Nephron (organoid): ENCODE data around the gene S100A9.
A peak's percentile ranks its signal among the peaks of the same experiment; 100 is the strongest.

ENCODE experiments used
- H3K27ac Mint-ChIP-seq, 3 experiments: 2 replicates each; pipeline ENCODE4 v1.8.0; 2020; ENCODE audit warnings: mixed read lengths in 3 of 3, mild to moderate bottlenecking in 2 of 3, moderate library complexity in 1 of 3
- H3K27me3 Mint-ChIP-seq: 2 replicates; pipeline ENCODE4 v1.8.0; 2021; ENCODE audit warnings: low read depth, mild to moderate bottlenecking, moderate library complexity, mixed read lengths
- H3K36me3 Mint-ChIP-seq: 2 replicates; pipeline ENCODE4 v1.8.0; 2020; ENCODE audit warnings: low read depth, mixed read lengths
- H3K4me1 Mint-ChIP-seq: 2 replicates; pipeline ENCODE4 v1.8.0; 2020; ENCODE audit warnings: mixed read lengths
- H3K4me3 Mint-ChIP-seq, 3 experiments: 2 replicates each; pipeline ENCODE4 v1.8.0; 2020; ENCODE audit warnings: mild to moderate bottlenecking in 3 of 3, mixed read lengths in 3 of 3, moderate library complexity in 2 of 3
- H3K9me3 Mint-ChIP-seq: 2 replicates; pipeline ENCODE4 v1.8.0; 2020; ENCODE audit warnings: mixed read lengths
- CTCF ChIP-seq, 3 experiments: fragments of 200-600 bp; sonication (generic); IDR thresholded peaks; one replicate each; pipeline ENCODE4 v1.5.0; 2021; ENCODE audit warnings: antibody characterized with exemption in 3 of 3; ENCODE audit not compliant: unreplicated experiment in 3 of 3

S100A9 gene

GRCh38 chr1:153362187-153362775, 4.6 kb downstream of the S100A9 start:
- no peak for TF ChIP-seq CTCF (IDR thresholded peaks at IDR 0.05; ENCODE audit: unreplicated experiment in 3 of 3)
- no peaks in the 10 kb centered on the region for H3K36me3 Mint-ChIP-seq
- no peaks in the 10 kb centered on the region for H3K9me3 Mint-ChIP-seq
- no peaks in the 10 kb centered on the region for H3K4me1 Mint-ChIP-seq
- peaks cover 13% of the 10 kb centered on the region for H3K27me3 Mint-ChIP-seq
- peak overlapping the region in 2 of 3 experiments; percentile 27 to 73 for H3K27ac Mint-ChIP-seq
- H3K4me3 Mint-ChIP-seq = no peak overlapping the region

- H3K27me3 Mint-ChIP-seq = peaks cover 12% of the 10 kb centered on the region
- H3K4me1 Mint-ChIP-seq = no peaks in the 10 kb centered on the region
- H3K4me3 Mint-ChIP-seq = no peak overlapping the region
- H3K9me3 Mint-ChIP-seq = no peaks in the 10 kb centered on the region
- no peak overlapping the region for H3K27ac Mint-ChIP-seq
- no peaks in the 10 kb centered on the region for H3K36me3 Mint-ChIP-seq
- TF ChIP-seq CTCF (IDR thresholded peaks at IDR 0.05; ENCODE audit: unreplicated experiment in 3 of 3) = no peak
These were observed 6.0 kb downstream of the S100A9 start for GRCh38 chr1:153363641-153364040.

- TF ChIP-seq CTCF (IDR thresholded peaks at IDR 0.05; ENCODE audit: unreplicated experiment in 3 of 3) = no peak
- Mint-ChIP-seq H3K27me3 (peaks cover 8% of the 10 kb centered on the region), H3K9me3 (no peaks in the 10 kb centered on the region), H3K27ac (no peak overlapping the region), H3K4me3 (no peak overlapping the region), H3K4me1 (no peaks in the 10 kb centered on the region), H3K36me3 (no peaks in the 10 kb centered on the region)
These were observed 6.5 kb downstream of the S100A9 start for GRCh38 chr1:153364156-153364555.

GRCh38 chr1:153364766-153365666, 7.4 kb downstream of the S100A9 start:
- Mint-ChIP-seq H3K4me3 (no peak overlapping the region), H3K27me3 (peaks cover 8% of the 10 kb centered on the region), H3K36me3 (no peaks in the 10 kb centered on the region), H3K27ac (no peak overlapping the region), H3K9me3 (no peaks in the 10 kb centered on the region), H3K4me1 (no peaks in the 10 kb centered on the region)
- no peak for TF ChIP-seq CTCF (IDR thresholded peaks at IDR 0.05; ENCODE audit: unreplicated experiment in 3 of 3)

- Mint-ChIP-seq H3K27me3 (peaks cover 8% of the 10 kb centered on the region), H3K36me3 (no peaks in the 10 kb centered on the region), H3K4me1 (no peaks in the 10 kb centered on the region), H3K9me3 (no peaks in the 10 kb centered on the region), H3K4me3 (no peak overlapping the region), H3K27ac (no peak overlapping the region)
- no peak for TF ChIP-seq CTCF (IDR thresholded peaks at IDR 0.05; ENCODE audit: unreplicated experiment in 3 of 3)
These were observed 8.0 kb downstream of the S100A9 start for GRCh38 chr1:153365696-153366095.
